GM21825 (cell line): ENCODE measurements around the gene EAF2.

ENCODE experiments used
- ATAC-seq: cut with Tn5 transposase; IDR thresholded peaks from one replicate; pipeline ENCODE4 v1.9.1; 2021; ENCODE audit warnings: mild to moderate bottlenecking, moderate library complexity; ENCODE audit not compliant: unreplicated experiment

Gene EAF2

GRCh38 chr3:121834671-121835464, at the start of gene EAF2, which contains the start of gene IQCB1:
Gene EAF2, plus strand, starts transcription at chr3:121835209. Its CDS starts 77 bp downstream, at chr3:121835286.
Gene IQCB1, minus strand, starts transcription at chr3:121835060. Its CDS starts 6,100 bp downstream, at chr3:121828960.
- peak; percentile 97 for ATAC-seq

- ATAC-seq: no peak
Measured at GRCh38 chr3:121786485-121786884, 48.5 kb upstream of the EAF2 start.

- no peak for ATAC-seq
Measured at GRCh38 chr3:121793078-121793477, 41.9 kb upstream of the EAF2 start.

GRCh38 chr3:121794264-121794983, 40.6 kb upstream of the EAF2 start:
- ATAC-seq: no peak

GRCh38 chr3:121796970-121797369, 38.0 kb upstream of the EAF2 start:
- ATAC-seq: no peak

- no peak for ATAC-seq
Measured at GRCh38 chr3:121800906-121801305, 34.1 kb upstream of the EAF2 start.

GRCh38 chr3:121803771-121804320, 31.2 kb upstream of the EAF2 start:
- ATAC-seq: no peak

GRCh38 chr3:121809249-121809648, 25.8 kb upstream of the EAF2 start:
- peak; percentile 97 for ATAC-seq

GRCh38 chr3:121817753-121818152, 17.3 kb upstream of the EAF2 start:
- ATAC-seq: no peak

- no peak for ATAC-seq
Measured at GRCh38 chr3:121818578-121818977, 16.4 kb upstream of the EAF2 start.

- no peak for ATAC-seq
Measured at GRCh38 chr3:121819236-121819635, 15.8 kb upstream of the EAF2 start.

GRCh38 chr3:121821421-121822199, 13.4 kb upstream of the EAF2 start:
- no peak for ATAC-seq

- ATAC-seq: no peak
Measured at GRCh38 chr3:121822973-121823372, 12.0 kb upstream of the EAF2 start.

- no peak for ATAC-seq
Measured at GRCh38 chr3:121834157-121834670, 795 bp upstream of the EAF2 start.

GRCh38 chr3:121835465-121835801, 424 bp downstream of the EAF2 start:
- peak; percentile 18 for ATAC-seq

GRCh38 chr3:121836064-121836463, 1.1 kb downstream of the EAF2 start:
- ATAC-seq: no peak

GRCh38 chr3:121836481-121836880, 1.5 kb downstream of the EAF2 start:
- ATAC-seq: no peak

GRCh38 chr3:121839962-121840361, 5.0 kb downstream of the EAF2 start:
- no peak for ATAC-seq

GRCh38 chr3:121844892-121845291, 9.9 kb downstream of the EAF2 start:
- no peak for ATAC-seq

- no peak for ATAC-seq
Measured at GRCh38 chr3:121852256-121852655, 17.2 kb downstream of the EAF2 start.

- no peak for ATAC-seq
Measured at GRCh38 chr3:121855555-121855954, 20.5 kb downstream of the EAF2 start.
